ENCODE data around the gene CHRNA4. TPM values are rescaled to one million over a fixed set of nuclear protein-coding genes. Genes with fewer than 3 reads are reported as not detected.

The CHRNA4 gene
- total RNA-seq, 2 experiments from 2014 or later = not detected

DNA sequence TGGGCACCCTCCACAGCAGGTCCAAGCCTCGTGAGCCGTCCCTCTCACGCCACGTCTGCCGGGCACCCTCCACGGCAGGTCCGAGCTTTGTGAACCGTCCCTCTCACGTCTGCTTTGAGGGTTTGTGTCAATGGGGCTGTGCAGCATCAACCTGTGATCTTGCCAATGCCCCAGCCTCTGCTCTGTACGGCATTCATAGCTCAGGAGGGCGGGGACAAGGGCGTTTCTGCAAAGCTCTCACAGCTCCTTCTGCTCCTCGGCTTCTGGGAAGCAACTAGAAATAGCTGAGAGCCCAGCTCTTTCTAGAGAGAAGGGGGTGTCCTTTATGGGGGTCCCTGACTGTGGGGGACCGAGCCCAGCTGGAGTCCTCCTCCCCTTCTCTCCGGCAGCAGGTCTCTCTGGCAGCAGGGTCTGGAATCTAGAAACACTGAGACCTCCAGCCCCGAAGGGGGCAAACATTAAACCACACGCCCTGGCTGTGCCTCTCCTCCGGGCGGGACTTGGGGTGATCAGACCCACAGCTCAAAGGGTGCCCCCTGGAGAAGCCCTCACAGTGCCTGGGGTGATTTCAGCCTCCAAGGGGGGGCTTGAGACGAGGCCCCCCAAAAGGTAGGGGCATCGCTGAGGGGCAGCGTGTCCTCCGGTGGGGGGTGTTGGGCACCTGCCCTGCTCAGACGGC lies 41.2 kb upstream of the CHRNA4 start:
- intact Hi-C loops (cut with micrococcal nuclease) = no loop called here
- Mint-ChIP-seq H3K27ac (no peak overlapping the region), H3K27me3 (peaks cover 7% of the 10 kb centered on the region), H3K4me3 (no peak overlapping the region), H3K9me3 (no peaks in the 10 kb centered on the region), H3K4me1 (ENCODE audit: low read depth) (no peaks in the 10 kb centered on the region), H3K36me3 (no peaks in the 10 kb centered on the region)
- no peak for DNase-seq
- ChIA-PET CTCF (no interaction called here), POLR2A (no interaction called here)

DNA sequence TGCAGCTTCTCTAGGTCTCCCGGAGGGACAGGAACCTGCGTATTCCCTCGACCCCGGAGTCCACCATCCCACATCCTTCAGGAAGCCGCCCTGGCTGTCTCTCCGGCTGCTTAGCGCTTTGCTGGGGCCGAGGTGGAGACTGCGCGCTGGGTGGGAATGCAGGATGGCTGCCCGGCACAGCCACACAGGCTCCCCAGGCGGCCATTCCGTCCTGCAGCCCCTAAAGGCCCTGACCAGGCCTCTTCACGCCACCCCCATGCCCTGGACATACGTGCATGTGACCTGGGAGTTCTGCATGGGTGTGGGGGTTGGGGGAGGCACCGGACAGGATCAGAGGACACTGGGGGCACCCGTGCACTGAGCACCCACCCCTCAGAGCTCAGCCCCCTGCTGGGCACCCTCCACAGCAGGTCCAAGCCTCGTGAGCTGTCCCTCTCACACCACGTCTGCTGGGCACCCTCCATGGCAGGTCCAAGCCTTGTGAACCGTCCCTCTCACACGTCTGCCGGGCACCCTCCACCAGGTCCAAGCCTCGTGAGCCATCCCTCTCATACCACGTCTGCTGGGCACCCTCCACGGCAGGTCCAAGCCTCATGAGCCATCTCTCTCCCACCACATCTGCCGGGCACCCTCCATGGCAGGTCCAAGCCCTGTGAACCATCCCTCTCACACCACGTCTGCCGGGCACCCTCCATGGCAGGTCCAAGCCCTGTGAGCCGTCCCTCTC lies 40.4 kb upstream of the CHRNA4 start:
- ChIA-PET CTCF (interaction anchor here (1.3 kb wide), 1 partner anchor 20 kb away, joined by 5 read pairs; no protein-coding TSS in a partner anchor), POLR2A (no interaction called here)
- peaks cover 7% of the 10 kb centered on the region for H3K27me3 Mint-ChIP-seq
- intact Hi-C loops (cut with micrococcal nuclease) = no loop called here
- no peak overlapping the region for H3K4me3 Mint-ChIP-seq
- no peak for DNase-seq
- no peaks in the 10 kb centered on the region for H3K36me3 Mint-ChIP-seq
- H3K9me3 Mint-ChIP-seq = no peaks in the 10 kb centered on the region
- H3K4me1 Mint-ChIP-seq (ENCODE audit: low read depth) = no peaks in the 10 kb centered on the region
- H3K27ac Mint-ChIP-seq = no peak overlapping the region

DNA sequence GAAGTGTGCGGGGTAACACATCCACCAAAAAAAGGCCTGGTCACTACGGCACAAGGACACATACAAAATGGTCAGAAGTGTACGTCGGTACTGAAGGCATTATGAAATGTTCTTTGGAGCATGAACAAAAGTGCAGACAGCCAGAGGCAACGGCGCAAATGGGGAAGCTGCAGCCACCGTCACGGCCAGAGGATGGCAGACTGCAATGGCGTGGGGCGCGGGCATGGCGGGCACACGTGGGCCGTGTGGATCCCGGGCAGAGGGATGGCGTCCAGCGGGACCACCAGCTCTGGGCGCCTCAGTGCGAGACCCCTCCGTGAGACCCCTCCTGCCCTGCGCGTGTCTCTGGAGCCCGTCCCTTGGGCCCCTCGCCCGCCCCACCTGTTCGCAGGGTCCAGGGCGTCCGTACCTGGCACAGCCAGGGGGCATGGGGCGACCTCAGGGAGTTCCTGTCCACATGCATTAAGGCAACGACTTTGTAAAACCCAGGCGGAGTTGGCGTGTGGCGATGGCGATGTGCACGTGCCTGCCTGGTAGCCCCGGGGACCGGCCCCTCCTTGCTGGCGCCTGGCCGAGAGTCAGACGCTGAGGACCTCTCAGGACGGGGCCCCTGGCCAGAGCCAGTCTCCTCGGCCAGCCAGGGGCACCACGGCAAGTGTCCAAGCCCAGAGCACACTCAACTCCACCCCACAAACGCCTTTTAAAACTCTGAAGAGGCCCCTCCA lies 39.5 kb upstream of the CHRNA4 start:
- ChIA-PET CTCF (interaction anchor here (1.3 kb wide), 1 partner anchor 19 kb away, joined by 5 read pairs; no protein-coding TSS in a partner anchor), POLR2A (no interaction called here)
- peaks cover 7% of the 10 kb centered on the region for H3K27me3 Mint-ChIP-seq
- H3K4me1 Mint-ChIP-seq (ENCODE audit: low read depth) = no peaks in the 10 kb centered on the region
- no peaks in the 10 kb centered on the region for H3K9me3 Mint-ChIP-seq
- no peaks in the 10 kb centered on the region for H3K36me3 Mint-ChIP-seq
- H3K27ac Mint-ChIP-seq = no peak overlapping the region
- intact Hi-C loops (cut with micrococcal nuclease) = no loop called here
- H3K4me3 Mint-ChIP-seq = no peak overlapping the region
- DNase-seq = no peak

DNA sequence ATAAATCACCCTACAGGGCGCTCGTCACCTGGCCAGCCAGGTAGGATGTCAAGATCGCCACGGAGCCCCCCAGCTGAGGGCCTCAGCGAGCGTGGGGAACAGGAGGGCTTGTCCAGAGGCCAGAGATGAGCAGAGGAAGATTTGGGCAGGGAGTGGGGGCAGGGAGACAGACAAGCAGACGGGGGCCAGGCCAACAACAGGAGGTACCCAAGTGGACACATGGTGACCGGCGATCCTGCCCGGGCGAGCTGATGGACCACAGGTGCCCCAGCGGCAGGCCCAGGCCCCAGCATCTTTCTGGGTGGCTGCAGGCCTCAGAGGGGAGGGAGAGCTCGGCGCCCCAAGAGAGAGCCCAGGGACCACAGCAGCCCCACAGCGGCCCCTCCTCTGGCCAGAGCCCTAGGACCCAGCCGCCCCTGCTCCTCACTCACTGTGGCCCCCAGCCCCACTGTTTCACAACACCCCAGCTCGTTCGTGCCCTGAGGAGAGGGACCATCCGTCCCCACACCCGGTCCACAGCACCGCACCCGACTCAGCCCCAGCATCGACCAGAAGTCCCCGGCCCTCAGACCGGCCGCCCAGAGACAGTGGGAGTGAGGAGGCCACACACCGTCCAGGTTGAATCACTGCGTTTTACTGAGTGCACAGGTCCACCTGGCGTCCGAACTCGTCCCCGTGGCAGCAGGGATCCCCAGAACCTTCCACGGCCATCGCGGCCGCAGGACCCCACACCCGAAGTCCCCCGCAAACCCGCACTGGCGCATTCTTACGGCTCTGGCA lies 38.6 kb upstream of the CHRNA4 start:
- CTCF ChIA-PET = no interaction called here
- Mint-ChIP-seq H3K4me3 (no peak overlapping the region), H3K27me3 (peaks cover 7% of the 10 kb centered on the region), H3K27ac (no peak overlapping the region), H3K36me3 (no peaks in the 10 kb centered on the region), H3K4me1 (ENCODE audit: low read depth) (no peaks in the 10 kb centered on the region), H3K9me3 (no peaks in the 10 kb centered on the region)
- POLR2A ChIA-PET = no interaction called here
- DNase-seq = no peak
- intact Hi-C loops (cut with micrococcal nuclease) = no loop called here

DNA sequence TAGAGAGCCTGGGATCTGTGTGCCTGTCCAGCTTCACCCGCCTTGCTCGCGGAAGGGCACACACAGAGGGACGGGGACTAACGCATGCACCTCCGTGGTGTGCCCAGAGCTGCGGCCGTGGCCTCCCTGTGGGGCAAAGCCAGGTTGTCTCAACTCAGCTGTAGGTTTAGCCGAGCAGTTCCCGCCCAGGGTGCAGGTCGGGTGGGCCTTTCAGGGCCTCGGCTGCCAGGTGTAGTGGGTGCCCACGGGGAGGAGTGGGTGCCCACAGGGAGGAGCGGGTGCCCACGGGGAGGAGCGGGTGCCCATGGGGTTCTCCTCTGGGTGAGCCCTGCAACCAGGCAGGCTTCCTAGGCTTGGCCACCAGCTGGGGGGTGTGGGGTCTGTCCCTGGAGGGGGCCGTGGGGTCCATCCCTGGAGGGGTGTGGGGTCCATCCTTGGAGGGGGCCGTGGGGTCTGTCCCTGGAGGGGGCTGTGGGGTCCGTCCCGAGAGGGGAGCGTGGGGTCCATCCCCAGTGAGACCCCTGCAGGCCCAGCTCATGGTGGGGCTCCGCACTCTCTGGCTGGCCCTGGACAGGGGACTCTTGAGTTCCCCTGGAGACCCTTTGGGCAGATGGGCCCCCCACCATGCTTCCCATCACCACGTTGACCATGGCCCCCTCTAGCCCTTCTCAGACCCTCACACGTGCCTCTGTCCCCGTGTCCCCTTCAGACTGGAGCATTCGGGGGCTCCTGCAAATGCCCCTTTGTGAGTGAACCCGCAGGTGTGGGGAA lies 37.8 kb upstream of the CHRNA4 start:
- Mint-ChIP-seq H3K4me3 (no peak overlapping the region), H3K4me1 (ENCODE audit: low read depth) (no peaks in the 10 kb centered on the region), H3K27ac (no peak overlapping the region), H3K27me3 (peaks cover 7% of the 10 kb centered on the region), H3K9me3 (no peaks in the 10 kb centered on the region), H3K36me3 (no peaks in the 10 kb centered on the region)
- ChIA-PET POLR2A (no interaction called here), CTCF (no interaction called here)
- no peak for DNase-seq
- intact Hi-C loops (cut with micrococcal nuclease) = no loop called here

DNA sequence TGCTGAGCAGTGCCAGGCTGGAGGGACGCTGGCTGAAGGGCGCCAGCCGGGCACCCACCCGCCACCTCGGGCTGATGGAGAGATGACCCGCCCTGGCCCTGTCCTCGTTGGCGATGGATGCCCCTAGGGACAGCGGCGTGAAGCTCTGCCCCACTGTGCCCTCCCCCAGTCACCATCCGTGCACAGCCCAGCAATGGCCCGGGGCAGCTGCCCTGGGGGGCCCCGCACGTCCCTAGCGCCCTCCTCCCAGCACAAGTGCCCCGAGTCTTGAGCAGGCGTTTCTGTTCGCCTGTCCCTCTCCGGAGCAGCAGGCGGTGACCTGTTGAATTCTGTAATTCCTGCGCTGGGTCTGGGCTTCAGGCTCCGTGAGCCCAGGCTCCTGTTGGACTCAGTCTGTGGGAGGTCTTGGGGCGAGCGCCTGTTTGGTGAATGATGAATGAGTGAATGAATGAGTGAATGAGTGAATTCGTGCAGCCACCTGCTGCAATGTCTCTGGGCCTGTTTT lies 36.8 kb upstream of the CHRNA4 start:
- H3K9me3 Mint-ChIP-seq = no peaks in the 10 kb centered on the region
- no peaks in the 10 kb centered on the region for H3K36me3 Mint-ChIP-seq
- no peak overlapping the region for H3K27ac Mint-ChIP-seq
- POLR2A ChIA-PET = no interaction called here
- intact Hi-C loops (cut with micrococcal nuclease) = no loop called here
- H3K4me1 Mint-ChIP-seq (ENCODE audit: low read depth) = no peaks in the 10 kb centered on the region
- H3K4me3 Mint-ChIP-seq = no peak overlapping the region
- CTCF ChIA-PET = no interaction called here
- H3K27me3 Mint-ChIP-seq = peaks cover 7% of the 10 kb centered on the region
- no peak for DNase-seq

DNA sequence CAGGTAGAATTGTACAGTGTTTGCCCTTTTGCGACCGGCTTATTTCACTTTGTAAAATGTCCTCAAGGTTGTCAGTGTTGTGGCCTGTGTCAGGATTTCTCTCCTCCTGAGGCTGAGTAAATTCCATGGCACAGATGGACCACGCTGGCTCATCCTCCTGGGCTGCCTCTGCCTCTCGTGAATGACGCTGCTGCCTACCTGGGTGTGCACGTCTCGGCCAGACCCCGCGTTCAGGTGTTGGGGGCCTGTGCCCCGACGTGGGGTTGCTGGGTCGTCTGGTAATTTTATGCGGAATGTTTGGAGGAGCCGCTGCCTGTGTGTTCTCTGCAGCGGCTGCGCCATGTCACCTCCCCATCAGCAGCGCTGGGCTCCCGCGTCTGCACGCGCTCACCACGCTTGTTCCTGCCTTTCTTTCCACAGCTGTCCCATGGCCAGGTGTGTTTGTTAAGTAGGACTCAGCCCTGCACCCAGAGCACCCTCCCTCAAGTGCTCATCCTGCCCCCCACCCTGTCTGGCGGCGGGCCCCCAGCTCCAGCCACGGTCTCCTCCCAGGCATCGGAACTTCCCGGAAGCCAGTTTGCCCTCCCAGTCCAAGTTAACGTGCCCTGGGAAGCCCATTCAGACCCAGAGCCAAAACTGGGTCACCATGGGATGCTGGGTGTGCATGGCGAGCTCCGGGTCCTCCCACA lies 36.1 kb upstream of the CHRNA4 start:
- H3K4me3 Mint-ChIP-seq = no peak overlapping the region
- H3K36me3 Mint-ChIP-seq = no peaks in the 10 kb centered on the region
- H3K9me3 Mint-ChIP-seq = no peaks in the 10 kb centered on the region
- no peaks in the 10 kb centered on the region for H3K4me1 Mint-ChIP-seq (ENCODE audit: low read depth)
- H3K27ac Mint-ChIP-seq = no peak overlapping the region
- POLR2A ChIA-PET = no interaction called here
- CTCF ChIA-PET = no interaction called here
- H3K27me3 Mint-ChIP-seq = peaks cover 7% of the 10 kb centered on the region
- intact Hi-C loops (cut with micrococcal nuclease) = no loop called here
- DNase-seq = no peak

DNA sequence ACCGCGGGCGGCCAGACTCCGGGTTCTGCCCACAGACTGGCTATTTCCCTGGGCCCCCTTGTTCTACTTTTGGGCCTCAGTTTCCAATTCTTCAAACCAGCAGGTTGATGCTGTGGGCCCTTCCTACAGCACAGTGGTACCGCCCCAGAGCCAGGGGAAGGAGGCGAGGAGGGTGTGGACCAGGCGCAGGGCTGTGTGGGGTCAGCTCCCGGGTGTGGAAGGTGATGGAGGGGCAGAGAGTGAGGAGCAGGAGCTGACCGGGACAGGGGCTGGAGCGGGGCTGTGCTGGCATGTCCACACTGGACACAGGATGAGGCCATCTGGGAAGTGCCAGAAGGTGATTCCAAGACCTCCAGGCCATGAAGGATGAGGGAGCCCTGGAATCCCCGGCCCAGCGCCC lies 35.2 kb upstream of the CHRNA4 start:
- no peak for DNase-seq
- no peak overlapping the region for H3K4me3 Mint-ChIP-seq
- no peaks in the 10 kb centered on the region for H3K4me1 Mint-ChIP-seq (ENCODE audit: low read depth)
- no peaks in the 10 kb centered on the region for H3K9me3 Mint-ChIP-seq
- ChIA-PET POLR2A (no interaction called here), CTCF (no interaction called here)
- H3K36me3 Mint-ChIP-seq = no peaks in the 10 kb centered on the region
- no peak overlapping the region for H3K27ac Mint-ChIP-seq
- peaks cover 2% of the 10 kb centered on the region for H3K27me3 Mint-ChIP-seq
- intact Hi-C loops (cut with micrococcal nuclease) = no loop called here

DNA sequence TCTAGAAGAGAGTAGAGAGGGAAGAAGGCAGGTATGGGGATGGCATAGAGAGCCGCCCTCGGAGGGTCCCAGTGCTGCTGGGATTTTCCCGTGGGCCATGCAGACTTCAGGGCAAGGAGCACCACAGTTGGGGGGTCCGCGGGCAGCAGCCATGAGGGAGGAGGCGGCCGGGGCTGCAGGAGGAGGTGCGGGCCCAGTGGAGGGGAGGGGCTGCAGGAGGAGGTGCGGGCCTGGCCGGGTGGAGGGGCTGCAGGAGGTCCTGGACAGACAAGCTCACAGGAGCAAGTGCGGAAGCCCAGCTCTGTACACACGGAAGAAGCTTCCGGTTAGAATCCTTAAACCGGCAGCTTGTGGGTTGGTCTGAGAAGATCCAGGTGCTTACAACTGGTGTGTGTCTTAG lies 34.6 kb upstream of the CHRNA4 start:
- H3K9me3 Mint-ChIP-seq = no peaks in the 10 kb centered on the region
- no peak overlapping the region for H3K4me3 Mint-ChIP-seq
- intact Hi-C loops (cut with micrococcal nuclease) = no loop called here
- DNase-seq = no peak
- POLR2A ChIA-PET = no interaction called here
- H3K36me3 Mint-ChIP-seq = no peaks in the 10 kb centered on the region
- no peaks in the 10 kb centered on the region for H3K4me1 Mint-ChIP-seq (ENCODE audit: low read depth)
- no peak overlapping the region for H3K27ac Mint-ChIP-seq
- CTCF ChIA-PET = no interaction called here
- peaks cover 2% of the 10 kb centered on the region for H3K27me3 Mint-ChIP-seq

DNA sequence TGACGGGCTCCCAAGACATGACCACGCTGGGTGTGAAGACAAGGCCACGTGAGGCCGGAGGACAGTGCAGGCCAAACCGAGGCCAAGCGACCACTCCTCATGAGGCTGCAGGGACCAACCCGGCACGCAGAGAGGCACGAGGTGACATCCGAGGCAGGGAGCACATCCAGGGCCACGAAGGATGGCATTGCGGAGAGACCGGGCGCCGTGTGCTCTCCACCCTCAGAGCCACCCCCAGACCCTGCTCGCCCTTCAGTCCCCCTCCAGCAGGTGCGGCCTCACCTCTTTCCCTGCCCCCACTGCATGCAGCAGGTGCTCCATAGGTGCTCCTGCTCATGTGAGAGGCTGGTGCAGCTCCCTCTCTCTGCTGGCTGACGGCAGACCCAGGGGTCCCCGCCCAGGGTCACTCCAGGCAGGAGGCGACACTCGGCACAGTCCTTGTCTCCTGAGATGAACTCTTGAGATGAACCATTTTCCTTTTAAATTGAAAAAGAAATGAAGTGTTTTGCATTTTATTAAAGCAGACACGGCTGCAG lies 33.8 kb upstream of the CHRNA4 start:
- Mint-ChIP-seq H3K4me1 (ENCODE audit: low read depth) (no peaks in the 10 kb centered on the region), H3K27ac (no peak overlapping the region), H3K27me3 (peaks cover under 1% of the 10 kb centered on the region), H3K36me3 (no peaks in the 10 kb centered on the region), H3K9me3 (no peaks in the 10 kb centered on the region), H3K4me3 (no peak overlapping the region)
- DNase-seq = no peak
- ChIA-PET POLR2A (no interaction called here), CTCF (no interaction called here)
- intact Hi-C loops (cut with micrococcal nuclease) = no loop called here
